ENCODE results near the gene RASA2.

GRCh38 chr3:141526709-141527108 is 39.9 kb downstream of the RASA2 start:
- TF ChIP-seq, protein P1, sequence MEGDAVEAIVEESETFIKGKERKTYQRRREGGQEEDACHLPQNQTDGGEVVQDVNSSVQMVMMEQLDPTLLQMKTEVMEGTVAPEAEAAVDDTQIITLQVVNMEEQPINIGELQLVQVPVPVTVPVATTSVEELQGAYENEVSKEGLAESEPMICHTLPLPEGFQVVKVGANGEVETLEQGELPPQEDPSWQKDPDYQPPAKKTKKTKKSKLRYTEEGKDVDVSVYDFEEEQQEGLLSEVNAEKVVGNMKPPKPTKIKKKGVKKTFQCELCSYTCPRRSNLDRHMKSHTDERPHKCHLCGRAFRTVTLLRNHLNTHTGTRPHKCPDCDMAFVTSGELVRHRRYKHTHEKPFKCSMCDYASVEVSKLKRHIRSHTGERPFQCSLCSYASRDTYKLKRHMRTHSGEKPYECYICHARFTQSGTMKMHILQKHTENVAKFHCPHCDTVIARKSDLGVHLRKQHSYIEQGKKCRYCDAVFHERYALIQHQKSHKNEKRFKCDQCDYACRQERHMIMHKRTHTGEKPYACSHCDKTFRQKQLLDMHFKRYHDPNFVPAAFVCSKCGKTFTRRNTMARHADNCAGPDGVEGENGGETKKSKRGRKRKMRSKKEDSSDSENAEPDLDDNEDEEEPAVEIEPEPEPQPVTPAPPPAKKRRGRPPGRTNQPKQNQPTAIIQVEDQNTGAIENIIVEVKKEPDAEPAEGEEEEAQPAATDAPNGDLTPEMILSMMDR (IDR thresholded peaks at IDR 0.05 in 8 of 11, conservative IDR thresholded peaks at IDR 0.05 in 3 of 11): no peak
- no peak for TF ChIP-seq POLR2AphosphoS5 (IDR thresholded peaks at IDR 0.05)
- TF ChIP-seq POLR2A (IDR thresholded peaks at IDR 0.05): no peak
